ENCODE data around the gene SS18L1. TPM values are rescaled to one million over a fixed set of nuclear protein-coding genes. Genes with fewer than 3 reads are reported as not detected.

The SS18L1 gene
- total RNA-seq, 4 donors from 2014 or later = 0.51 to 21.7 (median 12.8) TPM

GRCh38 chr20:62215991-62216635 is 72.5 kb downstream of the SS18L1 start:
- no peak overlapping the region for H3K4me3 ChIP-seq
- H3K36me3 ChIP-seq = no peaks in the 10 kb centered on the region
- no peak for DNase-seq
- intact Hi-C loops (cut with DNase I; ENCODE audit: low total_unique reads) = no loop called here
- peaks cover 8 to 37% of the 10 kb centered on the region in 2 donors for H3K27me3 ChIP-seq
- H3K4me1 ChIP-seq = peaks cover 0 to 14% of the 10 kb centered on the region in 2 donors
- no peak for TF ChIP-seq POLR2A (IDR thresholded peaks at IDR 0.05)
- TF ChIP-seq CTCF (IDR thresholded peaks at IDR 0.05) = no peak
- no peak overlapping the region for H3K27ac ChIP-seq
- H3K9me3 ChIP-seq = no peaks in the 10 kb centered on the region

GRCh38 chr20:62216636-62217566 is 73.3 kb downstream of the SS18L1 start:
- Histone ChIP-seq H3K4me3 (no peak overlapping the region), H3K27me3 (peaks cover 8 to 39% of the 10 kb centered on the region in 2 donors), H3K9me3 (no peaks in the 10 kb centered on the region), H3K4me1 (peaks cover 0 to 14% of the 10 kb centered on the region in 2 donors), H3K27ac (no peak overlapping the region), H3K36me3 (no peaks in the 10 kb centered on the region)
- no peak for DNase-seq
- no peak for TF ChIP-seq POLR2A (IDR thresholded peaks at IDR 0.05)
- no peak for TF ChIP-seq CTCF (IDR thresholded peaks at IDR 0.05)
- intact Hi-C loops (cut with DNase I; ENCODE audit: low total_unique reads) = no loop called here

- TF ChIP-seq POLR2A (IDR thresholded peaks at IDR 0.05) = no peak
- no peak for TF ChIP-seq CTCF (IDR thresholded peaks at IDR 0.05)
- intact Hi-C loops (cut with DNase I; ENCODE audit: low total_unique reads) = no loop called here
- H3K4me1 ChIP-seq = peaks cover 0 to 14% of the 10 kb centered on the region in 2 donors
- H3K27ac ChIP-seq = no peak overlapping the region
- H3K9me3 ChIP-seq = no peaks in the 10 kb centered on the region
- DNase-seq = no peak
- H3K36me3 ChIP-seq = no peaks in the 10 kb centered on the region
- H3K4me3 ChIP-seq = no peak overlapping the region
- peaks cover 8 to 47% of the 10 kb centered on the region in 2 donors for H3K27me3 ChIP-seq
Measured at GRCh38 chr20:62217913-62218773, 74.6 kb downstream of the SS18L1 start.

- Histone ChIP-seq H3K27me3 (peaks cover 8 to 47% of the 10 kb centered on the region in 2 donors), H3K4me3 (no peak overlapping the region), H3K4me1 (peaks cover 0 to 14% of the 10 kb centered on the region in 2 donors), H3K9me3 (no peaks in the 10 kb centered on the region), H3K27ac (no peak overlapping the region), H3K36me3 (no peaks in the 10 kb centered on the region)
- intact Hi-C loops (cut with DNase I; ENCODE audit: low total_unique reads) = no loop called here
- TF ChIP-seq POLR2A (IDR thresholded peaks at IDR 0.05) (no peak), CTCF (IDR thresholded peaks at IDR 0.05) (no peak)
- no peak for DNase-seq
Measured at GRCh38 chr20:62219101-62219991, 75.8 kb downstream of the SS18L1 start.

Measured in uterus (tissue), 4 donors.